GM20000 (cell line): ENCODE data around the gene RELCH.
A peak's percentile ranks its signal among the peaks of the same experiment; 100 is the strongest.

Source experiments
- DNase-seq: peaks from one replicate; pipeline ENCODE4 v3.0.0; 2012; ENCODE audit warnings: low spot score
- TF ChIP-seq, protein P1 (sequence below): IDR thresholded peaks from 2 replicates; pipeline ENCODE4 v1.5.1; 2012; ENCODE audit warnings: mild to moderate bottlenecking, control low read depth; ENCODE audit errors: extremely low read depth, missing control alignments

Gene RELCH, protein sequence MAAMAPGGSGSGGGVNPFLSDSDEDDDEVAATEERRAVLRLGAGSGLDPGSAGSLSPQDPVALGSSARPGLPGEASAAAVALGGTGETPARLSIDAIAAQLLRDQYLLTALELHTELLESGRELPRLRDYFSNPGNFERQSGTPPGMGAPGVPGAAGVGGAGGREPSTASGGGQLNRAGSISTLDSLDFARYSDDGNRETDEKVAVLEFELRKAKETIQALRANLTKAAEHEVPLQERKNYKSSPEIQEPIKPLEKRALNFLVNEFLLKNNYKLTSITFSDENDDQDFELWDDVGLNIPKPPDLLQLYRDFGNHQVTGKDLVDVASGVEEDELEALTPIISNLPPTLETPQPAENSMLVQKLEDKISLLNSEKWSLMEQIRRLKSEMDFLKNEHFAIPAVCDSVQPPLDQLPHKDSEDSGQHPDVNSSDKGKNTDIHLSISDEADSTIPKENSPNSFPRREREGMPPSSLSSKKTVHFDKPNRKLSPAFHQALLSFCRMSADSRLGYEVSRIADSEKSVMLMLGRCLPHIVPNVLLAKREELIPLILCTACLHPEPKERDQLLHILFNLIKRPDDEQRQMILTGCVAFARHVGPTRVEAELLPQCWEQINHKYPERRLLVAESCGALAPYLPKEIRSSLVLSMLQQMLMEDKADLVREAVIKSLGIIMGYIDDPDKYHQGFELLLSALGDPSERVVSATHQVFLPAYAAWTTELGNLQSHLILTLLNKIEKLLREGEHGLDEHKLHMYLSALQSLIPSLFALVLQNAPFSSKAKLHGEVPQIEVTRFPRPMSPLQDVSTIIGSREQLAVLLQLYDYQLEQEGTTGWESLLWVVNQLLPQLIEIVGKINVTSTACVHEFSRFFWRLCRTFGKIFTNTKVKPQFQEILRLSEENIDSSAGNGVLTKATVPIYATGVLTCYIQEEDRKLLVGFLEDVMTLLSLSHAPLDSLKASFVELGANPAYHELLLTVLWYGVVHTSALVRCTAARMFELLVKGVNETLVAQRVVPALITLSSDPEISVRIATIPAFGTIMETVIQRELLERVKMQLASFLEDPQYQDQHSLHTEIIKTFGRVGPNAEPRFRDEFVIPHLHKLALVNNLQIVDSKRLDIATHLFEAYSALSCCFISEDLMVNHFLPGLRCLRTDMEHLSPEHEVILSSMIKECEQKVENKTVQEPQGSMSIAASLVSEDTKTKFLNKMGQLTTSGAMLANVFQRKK

DNA sequence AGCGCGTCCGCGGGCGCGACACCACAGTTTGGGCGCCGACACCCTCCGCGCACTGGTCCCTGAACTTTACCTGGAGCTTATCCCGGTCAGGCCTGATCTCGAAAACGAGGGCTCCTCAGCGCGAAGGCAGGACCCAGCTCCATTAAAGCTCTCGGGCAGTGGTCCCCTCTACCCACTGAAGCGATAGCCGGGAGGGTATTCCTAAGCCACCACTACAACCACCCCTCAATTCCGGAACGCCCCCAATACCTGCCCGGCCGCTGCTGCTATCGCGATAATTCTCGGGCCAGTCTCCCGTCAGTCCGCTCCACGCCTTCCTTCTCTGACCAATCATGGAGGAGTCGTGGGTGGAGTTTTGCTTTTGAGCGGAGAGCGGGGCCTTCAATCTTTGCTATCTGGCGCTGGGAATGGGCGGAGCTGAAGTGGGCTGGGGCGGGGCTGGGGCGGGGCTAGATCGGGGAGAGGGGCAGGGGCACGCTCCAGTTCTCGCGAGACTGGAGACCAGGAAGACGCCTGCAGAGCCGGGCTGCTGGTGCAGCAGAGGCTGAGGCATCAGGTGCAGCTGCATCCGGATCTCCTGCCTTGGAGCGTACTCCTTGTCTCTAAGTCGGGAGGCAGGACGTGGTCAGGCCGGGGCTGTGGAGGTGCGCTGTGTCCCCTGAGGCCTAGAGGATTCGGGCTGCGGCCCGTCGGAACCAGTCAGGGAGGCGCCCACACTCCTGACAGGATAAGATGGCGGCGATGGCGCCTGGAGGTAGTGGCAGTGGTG is at the start of gene RELCH, which contains the start of gene PIGN:
Gene RELCH (plus strand): TSS at position 482 of the 769 bp plus-strand sequence. CDS start 251 bp downstream, at position 733.
Gene PIGN (minus strand): TSS at position 283 of the 769 bp plus-strand sequence. CDS start 25,703 bp downstream, outside the sequence.
- peak; percentile 93 for DNase-seq
- TF ChIP-seq, protein P1, sequence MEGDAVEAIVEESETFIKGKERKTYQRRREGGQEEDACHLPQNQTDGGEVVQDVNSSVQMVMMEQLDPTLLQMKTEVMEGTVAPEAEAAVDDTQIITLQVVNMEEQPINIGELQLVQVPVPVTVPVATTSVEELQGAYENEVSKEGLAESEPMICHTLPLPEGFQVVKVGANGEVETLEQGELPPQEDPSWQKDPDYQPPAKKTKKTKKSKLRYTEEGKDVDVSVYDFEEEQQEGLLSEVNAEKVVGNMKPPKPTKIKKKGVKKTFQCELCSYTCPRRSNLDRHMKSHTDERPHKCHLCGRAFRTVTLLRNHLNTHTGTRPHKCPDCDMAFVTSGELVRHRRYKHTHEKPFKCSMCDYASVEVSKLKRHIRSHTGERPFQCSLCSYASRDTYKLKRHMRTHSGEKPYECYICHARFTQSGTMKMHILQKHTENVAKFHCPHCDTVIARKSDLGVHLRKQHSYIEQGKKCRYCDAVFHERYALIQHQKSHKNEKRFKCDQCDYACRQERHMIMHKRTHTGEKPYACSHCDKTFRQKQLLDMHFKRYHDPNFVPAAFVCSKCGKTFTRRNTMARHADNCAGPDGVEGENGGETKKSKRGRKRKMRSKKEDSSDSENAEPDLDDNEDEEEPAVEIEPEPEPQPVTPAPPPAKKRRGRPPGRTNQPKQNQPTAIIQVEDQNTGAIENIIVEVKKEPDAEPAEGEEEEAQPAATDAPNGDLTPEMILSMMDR = no peak

DNA sequence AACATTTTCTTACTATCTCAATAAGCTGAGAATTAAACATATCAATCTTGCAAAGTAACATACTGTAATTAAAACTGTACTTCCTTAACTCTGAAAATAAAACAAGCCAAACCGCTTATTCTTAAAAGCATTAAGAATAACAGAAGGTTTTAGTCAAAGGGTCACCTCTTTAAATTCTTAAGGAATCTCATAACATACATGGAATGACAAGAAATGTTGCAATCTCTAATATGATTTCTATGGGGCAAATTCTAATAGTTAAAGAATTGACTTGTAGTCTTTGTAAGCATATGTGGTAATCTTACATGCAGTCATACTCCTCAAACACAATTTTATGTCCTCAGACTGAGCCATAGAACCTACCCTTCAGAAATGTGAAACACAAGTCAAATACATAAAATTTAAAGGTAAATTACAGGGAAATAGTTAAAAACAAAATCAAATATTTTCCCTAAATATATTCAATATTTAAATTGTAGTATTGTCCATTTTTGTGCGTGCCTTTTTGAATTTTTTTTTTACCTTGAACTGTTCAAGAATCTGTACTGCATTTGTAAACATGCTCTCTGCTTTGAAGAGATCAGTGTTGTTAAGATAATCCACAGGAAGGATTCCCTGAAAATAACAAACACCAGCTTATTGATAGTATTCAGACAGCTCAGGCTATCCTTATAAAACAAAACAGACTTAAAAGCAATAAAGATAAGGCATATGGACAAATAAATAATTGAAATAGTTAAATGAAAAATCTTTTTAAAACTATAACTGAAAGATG is 48.4 kb upstream of the RELCH start:
- no peak for DNase-seq
- TF ChIP-seq, protein P1 = no peak

DNA sequence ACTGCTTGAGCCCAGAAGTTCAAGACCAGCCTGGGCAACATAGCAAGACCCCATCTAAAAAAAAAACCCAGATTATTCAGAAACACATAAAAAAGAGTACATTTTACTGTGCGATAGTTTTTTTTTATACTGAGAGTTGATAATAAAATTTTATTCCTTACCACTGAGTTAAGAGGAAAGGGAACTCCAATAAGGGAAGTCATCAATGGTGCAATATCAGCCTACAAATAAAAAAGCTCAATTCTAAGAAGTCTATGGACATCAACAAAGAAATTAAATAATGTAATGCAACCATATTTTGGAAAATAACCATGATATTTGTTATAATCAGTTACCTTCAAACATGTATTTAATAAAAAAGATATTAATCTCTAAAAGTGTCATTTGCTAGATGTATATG is 46.8 kb upstream of the RELCH start:
- DNase-seq = no peak
- TF ChIP-seq, protein P1 = no peak

GRCh38 chr18:62144338-62144737 is 42.7 kb upstream of the RELCH start:
- DNase-seq = no peak
- TF ChIP-seq, protein P1 = no peak

GRCh38 chr18:62151068-62151771 is 35.8 kb upstream of the RELCH start:
- TF ChIP-seq, protein P1 = no peak

More at GRCh38 chr18:62151068-62151771, 35.8 kb upstream of the RELCH start:
- no peak for DNase-seq
